Astrocyte (in vitro differentiated cells and primary cell): ENCODE measurements around the gene OR1S1.

Source experiments
- CTCF ChIP-seq: IDR thresholded peaks from 2 replicates; pipeline ENCODE4 v1.5.1; 2011; ENCODE audit warnings: low read depth, mild to moderate bottlenecking, inconsistent platforms, low read length, moderate library complexity; ENCODE audit not compliant: insufficient read depth
- EZH2 ChIP-seq: IDR thresholded peaks from 2 replicates; pipeline ENCODE4 v1.6.1; 2012; ENCODE audit warnings: mild to moderate bottlenecking, low read length, inconsistent platforms; ENCODE audit not compliant: insufficient read depth

DNA sequence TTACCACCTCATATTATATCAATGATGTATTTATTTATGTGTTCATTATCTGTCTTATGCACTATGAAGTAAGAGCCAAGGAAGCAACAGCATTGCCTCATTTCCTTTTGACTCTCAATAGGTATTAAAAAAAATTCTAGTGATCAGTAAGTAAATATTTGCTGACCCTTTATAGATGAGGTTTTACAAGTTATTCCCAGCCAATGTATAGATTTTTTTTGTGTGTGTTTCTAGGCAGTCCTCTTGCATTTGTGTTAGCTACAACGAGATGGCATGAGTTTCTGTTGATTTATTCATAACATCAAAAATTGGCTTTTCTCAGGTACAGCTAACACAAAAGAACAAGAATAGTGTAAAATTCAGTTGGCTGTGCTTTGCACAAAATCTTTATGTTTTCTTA lies 13.2 kb upstream of the OR1S1 start:
- TF ChIP-seq CTCF (no peak), EZH2 (no peak)
